Osteocyte (in vitro differentiated cells): ENCODE results near the gene ADGRL1. TPM values are rescaled to one million over a fixed set of nuclear protein-coding genes. Genes with fewer than 3 reads are reported as not detected.
"Not testable (repeated sequence)": the region's sequence is repeated elsewhere in the genome, so short reads cannot be mapped to it uniquely, and the experiment has no call there.

Experiments used
- DNase-seq: peaks from one replicate; pipeline ENCODE4 v3.0.0; 2021; ENCODE audit warnings: mixed read lengths; ENCODE audit not compliant: unreplicated experiment; ENCODE audit errors: extremely low spot score
- H3K27ac Mint-ChIP-seq: one replicate; pipeline ENCODE4 v1.8.0; 2021; ENCODE audit warnings: mild to moderate bottlenecking, mixed read lengths; ENCODE audit not compliant: unreplicated experiment
- H3K27me3 Mint-ChIP-seq: one replicate; pipeline ENCODE4 v1.8.0; 2021; ENCODE audit warnings: mixed read lengths; ENCODE audit not compliant: unreplicated experiment
- H3K36me3 Mint-ChIP-seq: one replicate; pipeline ENCODE4 v1.8.0; 2021; ENCODE audit warnings: mixed read lengths; ENCODE audit not compliant: unreplicated experiment
- H3K4me1 Mint-ChIP-seq: one replicate; pipeline ENCODE4 v1.8.0; 2021; ENCODE audit warnings: mixed read lengths; ENCODE audit not compliant: unreplicated experiment
- H3K4me3 Mint-ChIP-seq: one replicate; pipeline ENCODE4 v1.8.0; 2021; ENCODE audit warnings: mild to moderate bottlenecking, moderate library complexity, mixed read lengths; ENCODE audit not compliant: unreplicated experiment
- H3K9me3 Mint-ChIP-seq: one replicate; pipeline ENCODE4 v1.8.0; 2021; ENCODE audit warnings: mixed read lengths; ENCODE audit not compliant: unreplicated experiment
- CTCF ChIP-seq: fragments of 200-600 bp; sonication (generic); IDR thresholded peaks from 2 replicates; pipeline ENCODE4 v1.5.0; 2021; ENCODE audit warnings: antibody characterized with exemption, mild to moderate bottlenecking, moderate library complexity
- total RNA-seq: library from RNA; stranded (reverse); gene quantifications from 2 replicates; pipeline ENCODE4 v1.2.1, GENCODE V29; 2021

ADGRL1 gene
- total RNA-seq, 1 donor from 2014 or later: 43.5 TPM

GRCh38 chr19:14200147-14200841 is 5.7 kb downstream of the ADGRL1 start:
- H3K9me3 Mint-ChIP-seq, H3K36me3 Mint-ChIP-seq, H3K27ac Mint-ChIP-seq, H3K4me3 Mint-ChIP-seq, H3K27me3 Mint-ChIP-seq, DNase-seq: not testable (repeated sequence)
- H3K4me1 Mint-ChIP-seq: peaks cover 29% of the 10 kb centered on the region
- TF ChIP-seq CTCF: peak; percentile 73

DNA sequence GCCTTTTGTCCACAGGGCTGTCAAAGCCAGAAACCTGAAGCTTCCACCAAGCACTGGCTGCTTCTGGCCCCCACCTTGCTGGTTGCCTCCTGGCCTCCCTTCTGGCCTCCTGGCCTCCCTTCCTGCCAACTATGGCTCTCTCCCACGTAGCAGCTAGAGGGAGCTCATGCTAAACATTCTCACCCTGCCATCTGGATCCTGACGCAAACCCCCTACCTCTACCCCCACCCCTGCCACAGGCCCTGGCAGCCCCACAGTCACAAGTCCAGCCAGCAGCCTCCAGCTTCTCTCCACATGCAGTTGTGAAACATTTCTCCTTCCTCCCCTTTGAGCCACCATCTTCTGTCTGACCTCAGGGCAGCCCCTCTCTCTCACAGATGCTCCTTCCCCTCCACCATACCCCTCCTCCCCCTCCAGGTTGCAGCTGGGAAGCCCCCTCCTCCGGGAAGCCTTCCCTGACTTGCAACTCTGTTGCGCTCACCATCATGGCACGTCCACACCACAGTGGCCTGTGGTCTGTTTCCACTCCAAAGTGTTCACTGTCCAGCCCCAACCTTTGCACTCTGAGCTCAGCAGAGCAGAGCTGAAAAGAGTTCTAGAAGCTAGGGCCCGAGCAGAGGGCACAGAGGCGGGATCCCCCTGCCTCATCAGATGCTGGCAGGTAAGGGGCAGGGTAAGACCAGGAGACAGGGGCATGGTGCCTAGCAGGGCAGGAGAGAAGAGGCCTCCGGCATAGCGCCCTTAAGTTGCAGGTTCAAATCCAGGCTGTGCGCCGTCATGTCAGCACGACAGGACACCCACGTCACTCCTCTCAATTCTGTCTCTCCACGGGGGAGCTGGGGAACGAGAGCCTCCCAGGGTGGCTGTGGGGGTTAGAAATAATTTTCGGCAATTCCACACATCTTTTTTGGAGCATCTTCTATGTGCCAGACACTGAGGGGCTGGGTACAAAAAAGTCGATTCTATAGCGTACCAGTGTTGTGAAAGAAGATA is 7.3 kb downstream of the ADGRL1 start:
- peak; percentile 35 for TF ChIP-seq CTCF
- Mint-ChIP-seq H3K27me3 (no peaks in the 10 kb centered on the region), H3K36me3 (peaks cover 1% of the 10 kb centered on the region), H3K9me3 (no peaks in the 10 kb centered on the region), H3K27ac (no peak overlapping the region), H3K4me1 (peaks cover 18% of the 10 kb centered on the region), H3K4me3 (no peak overlapping the region)
- DNase-seq: no peak

DNA sequence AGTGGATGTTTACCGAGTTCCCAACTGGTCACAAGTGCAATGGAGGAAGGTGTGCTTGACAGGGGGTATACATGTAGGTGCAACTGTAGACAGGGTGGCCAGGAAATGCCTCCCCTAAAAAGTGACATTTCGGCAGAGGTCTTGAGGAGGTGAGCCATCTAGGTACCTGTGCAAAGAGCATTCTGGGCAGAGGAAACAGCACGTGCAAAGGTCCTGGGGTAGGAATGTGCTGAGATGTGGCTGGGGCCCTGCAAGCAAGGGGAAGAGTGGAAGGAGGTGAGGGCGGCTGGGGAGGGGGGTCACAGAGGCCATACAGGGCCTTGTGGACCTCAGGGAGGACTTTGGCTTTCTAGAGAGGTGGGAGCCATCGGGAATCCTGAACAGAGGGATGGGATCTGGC is 8.1 kb downstream of the ADGRL1 start:
- Mint-ChIP-seq H3K4me3 (no peak overlapping the region), H3K9me3 (no peaks in the 10 kb centered on the region), H3K4me1 (peaks cover 14% of the 10 kb centered on the region), H3K27ac (no peak overlapping the region), H3K27me3 (no peaks in the 10 kb centered on the region), H3K36me3 (peaks cover 1% of the 10 kb centered on the region)
- TF ChIP-seq CTCF: no peak
- DNase-seq: no peak

DNA sequence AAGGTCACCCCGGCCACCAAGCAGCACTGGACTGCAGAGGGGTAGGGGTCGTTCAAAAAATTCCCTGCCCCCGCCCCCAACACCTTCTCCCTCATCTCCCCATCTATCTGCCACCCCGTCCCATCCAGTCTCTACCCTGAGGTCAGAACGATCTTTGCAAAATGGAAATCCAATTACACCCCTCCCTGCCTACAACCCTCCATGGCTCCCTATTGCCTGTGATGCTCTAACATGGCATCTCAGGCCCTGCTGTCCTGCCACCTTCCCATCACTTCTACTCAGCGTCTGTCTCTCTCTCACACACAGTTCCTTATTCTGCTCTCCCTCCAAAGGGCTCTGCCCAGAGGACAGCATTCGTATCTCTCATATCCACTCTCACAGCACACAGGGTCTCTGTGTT is 8.7 kb downstream of the ADGRL1 start:
- DNase-seq, H3K36me3 Mint-ChIP-seq, H3K9me3 Mint-ChIP-seq, H3K4me3 Mint-ChIP-seq, H3K27me3 Mint-ChIP-seq, H3K27ac Mint-ChIP-seq: not testable (repeated sequence)
- peaks cover 14% of the 10 kb centered on the region for H3K4me1 Mint-ChIP-seq

DNA sequence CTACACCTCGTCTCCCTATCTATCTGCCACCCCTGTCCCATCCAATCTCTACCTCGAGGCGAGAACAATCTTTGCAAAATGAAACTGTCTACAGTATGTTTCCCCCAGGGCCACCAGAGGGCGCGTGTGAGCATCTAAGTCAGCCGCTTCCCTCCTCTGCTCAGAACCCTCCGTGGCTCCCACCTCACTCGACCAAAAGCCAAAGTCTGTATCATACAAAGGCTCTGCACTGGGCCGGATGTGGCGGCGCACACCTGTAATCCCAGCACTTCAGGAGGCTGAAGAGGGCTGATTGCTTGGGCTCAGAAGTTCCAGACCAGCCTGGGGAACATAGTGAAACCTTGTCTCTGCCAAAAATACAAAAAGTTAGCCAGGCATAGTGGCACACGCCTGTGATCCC is 9.9 kb downstream of the ADGRL1 start:
- H3K4me1 Mint-ChIP-seq: peaks cover 12% of the 10 kb centered on the region
- not testable (repeated sequence) for H3K27ac Mint-ChIP-seq, H3K9me3 Mint-ChIP-seq, H3K36me3 Mint-ChIP-seq, DNase-seq, H3K27me3 Mint-ChIP-seq, H3K4me3 Mint-ChIP-seq
- peak; percentile 71 for TF ChIP-seq CTCF

- DNase-seq, H3K4me1 Mint-ChIP-seq, H3K27ac Mint-ChIP-seq, H3K4me3 Mint-ChIP-seq, H3K27me3 Mint-ChIP-seq, H3K9me3 Mint-ChIP-seq, H3K36me3 Mint-ChIP-seq: not testable (repeated sequence)
Measured at GRCh38 chr19:14195216-14195615, 10.8 kb downstream of the ADGRL1 start.
